HPDE6-E6E7 (cell line): ENCODE measurements around the gene CTU2.

Source experiments
- DNase-seq: peaks from one replicate; pipeline ENCODE4 v3.0.0; 2011; ENCODE audit warnings: missing footprints; ENCODE audit errors: extremely low spot score

The CTU2 gene

GRCh38 chr16:88697116-88697830, 9.0 kb upstream of the CTU2 start:
- DNase-seq, result no peak

GRCh38 chr16:88697831-88698615, 8.3 kb upstream of the CTU2 start:
- no peak for DNase-seq

- DNase-seq, result no peak
These were observed 7.7 kb upstream of the CTU2 start for GRCh38 chr16:88698646-88699045.

DNA sequence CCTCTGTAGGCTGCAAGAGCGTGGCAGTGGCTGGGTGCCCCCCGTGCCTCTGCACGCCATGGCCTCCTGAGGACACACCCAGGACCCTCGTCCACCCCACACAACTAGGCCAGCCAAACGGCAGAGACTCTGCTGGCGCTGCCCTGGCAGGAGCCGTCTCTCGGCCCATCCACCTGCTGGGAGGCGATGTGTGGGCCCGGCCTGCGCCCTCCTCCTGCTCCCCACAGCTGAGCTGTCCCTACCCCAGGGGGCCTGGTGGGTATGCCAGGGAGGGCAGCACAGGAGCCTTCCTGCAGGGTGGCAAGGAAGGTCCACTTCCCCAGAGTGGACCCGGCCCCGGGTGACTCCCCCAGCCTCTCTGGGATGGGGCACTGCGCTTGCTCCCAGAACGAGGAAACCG, 7.1 kb upstream of the CTU2 start:
- DNase-seq, result no peak

DNA sequence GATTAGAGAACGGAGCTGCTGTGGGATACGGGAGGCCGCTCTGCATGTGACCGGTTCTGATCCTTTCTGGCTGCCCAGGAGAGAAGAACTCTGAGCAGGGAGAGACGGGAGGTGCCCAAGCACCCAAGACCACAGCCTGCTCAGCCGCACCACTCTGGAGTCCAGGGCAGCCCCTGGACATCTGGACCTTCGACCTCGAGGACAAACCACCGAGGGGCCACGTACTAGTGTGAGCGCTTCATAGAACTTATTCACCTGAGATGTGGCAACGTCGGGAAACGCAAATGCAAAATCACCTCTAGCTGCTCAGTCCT, 6.0 kb upstream of the CTU2 start:
- no peak for DNase-seq

GRCh38 chr16:88700636-88701482, 5.4 kb upstream of the CTU2 start:
- DNase-seq, result peak; percentile 88

DNA sequence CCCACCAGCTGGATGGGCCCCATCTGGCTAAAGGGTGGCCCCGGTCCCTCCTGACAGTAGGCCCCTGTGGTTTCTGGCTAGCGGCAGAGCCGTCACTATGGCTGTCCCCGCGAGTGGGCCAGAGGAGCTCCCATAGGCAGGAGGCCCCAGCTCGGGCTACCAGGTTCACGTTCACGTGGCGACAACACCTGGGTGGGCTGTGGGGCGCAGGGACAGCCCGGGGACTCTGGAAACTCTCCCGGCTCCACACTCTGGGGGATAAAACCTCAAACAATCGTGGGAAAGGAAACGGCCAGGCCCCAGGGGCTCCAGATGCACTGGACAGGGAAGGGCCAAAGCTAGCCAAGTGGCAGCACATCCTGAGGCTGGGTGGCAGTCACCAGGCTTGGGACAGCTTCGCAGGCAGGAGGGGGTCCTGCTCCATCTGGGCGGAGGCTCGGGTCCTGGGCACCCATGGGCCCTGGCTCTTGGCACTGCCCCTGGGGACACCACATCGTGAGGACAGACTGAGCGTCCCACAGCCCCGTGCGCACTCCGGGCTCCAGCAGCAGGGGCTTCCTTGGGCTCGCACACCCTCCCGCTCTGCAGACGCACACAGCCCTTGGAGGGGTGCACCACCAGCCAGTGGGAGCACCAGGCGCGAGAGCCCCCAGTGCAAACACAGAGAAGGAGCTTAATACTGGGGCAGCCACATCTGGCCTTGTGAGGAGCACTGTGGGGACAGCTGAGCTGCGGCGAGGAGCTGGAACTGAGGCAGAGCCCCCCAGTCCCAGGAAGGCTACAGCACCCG, 4.5 kb upstream of the CTU2 start:
- DNase-seq, result no peak

DNA sequence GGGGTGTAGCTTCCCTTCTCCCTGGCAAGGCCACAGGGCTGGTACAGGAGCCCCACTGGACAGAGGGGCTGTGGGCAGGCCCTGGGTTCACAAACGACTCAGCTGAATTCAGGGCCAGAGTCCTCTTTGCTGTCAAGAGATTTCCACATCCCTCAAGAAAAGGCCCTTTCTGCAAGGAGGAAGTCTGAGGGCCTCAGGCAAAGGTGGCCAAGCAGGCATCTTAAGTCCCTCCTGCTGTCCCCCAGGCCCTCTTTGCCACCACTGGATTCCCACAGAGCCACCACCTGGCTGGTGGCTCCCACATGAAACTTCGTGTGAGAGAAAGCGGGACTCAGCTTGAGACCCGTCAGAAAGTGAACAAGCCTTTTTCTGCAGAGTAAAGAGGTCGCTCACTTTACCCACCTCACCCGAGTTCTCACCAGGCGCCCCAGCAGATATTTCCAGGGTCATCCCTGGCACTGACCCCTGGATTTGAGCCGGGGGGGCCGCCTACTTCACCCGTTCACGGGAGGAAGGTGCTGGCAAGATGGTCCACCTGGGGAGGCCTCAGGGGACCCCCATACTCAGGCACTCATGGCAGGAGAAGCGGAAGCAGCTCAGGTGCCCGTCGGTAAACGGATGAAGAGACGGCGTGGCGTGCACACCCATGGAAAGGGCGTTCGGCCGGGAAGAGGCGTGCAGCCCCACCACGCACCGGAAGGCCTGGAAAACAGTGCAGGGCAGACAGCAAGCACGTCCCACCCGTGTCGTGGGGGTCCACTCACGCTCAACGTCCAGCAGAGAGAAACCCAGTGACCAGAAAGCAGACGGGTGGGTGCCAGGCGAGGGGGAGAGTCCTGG, 3.7 kb upstream of the CTU2 start:
- no peak for DNase-seq

DNA sequence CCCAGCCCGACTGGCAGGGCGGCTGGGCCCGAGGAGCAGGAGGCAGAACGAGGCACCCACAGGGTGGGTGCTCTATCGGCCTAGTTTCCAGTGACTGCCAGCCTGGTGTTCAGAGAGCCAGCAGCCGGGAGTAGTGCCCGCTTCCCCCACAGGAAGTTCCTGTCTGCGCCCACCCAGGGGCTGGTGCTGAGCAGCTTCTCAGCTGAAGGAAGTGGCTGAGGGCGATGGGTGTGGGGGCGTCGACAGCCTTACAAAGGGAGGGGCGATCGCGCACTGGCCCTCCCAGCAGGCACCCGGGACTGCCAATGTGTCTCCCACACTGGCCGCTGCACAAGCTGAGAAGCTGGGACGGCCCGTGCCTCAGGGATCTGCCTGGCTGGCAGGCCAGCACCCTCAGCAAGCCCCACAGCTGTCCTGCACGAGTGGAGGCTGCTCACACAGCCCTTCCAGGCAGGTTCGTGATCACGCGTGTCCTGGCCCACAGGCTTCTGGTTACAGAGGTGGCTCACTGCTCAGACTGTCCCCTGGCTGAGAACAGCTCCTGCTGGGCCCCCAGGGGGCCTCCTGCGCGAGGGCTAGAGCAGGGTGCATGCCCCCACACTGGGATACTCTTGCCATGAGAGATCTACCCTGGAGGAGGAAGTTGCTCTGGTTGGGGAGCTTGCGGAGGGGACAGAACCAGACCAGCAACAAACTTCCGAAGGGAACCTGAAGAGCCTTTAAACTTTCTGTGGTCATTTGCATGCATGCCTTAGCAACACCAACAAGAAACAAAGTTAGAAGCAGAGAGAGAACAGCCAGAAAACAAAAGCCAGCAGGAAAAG, 2.6 kb upstream of the CTU2 start:
- DNase-seq, result no peak

DNA sequence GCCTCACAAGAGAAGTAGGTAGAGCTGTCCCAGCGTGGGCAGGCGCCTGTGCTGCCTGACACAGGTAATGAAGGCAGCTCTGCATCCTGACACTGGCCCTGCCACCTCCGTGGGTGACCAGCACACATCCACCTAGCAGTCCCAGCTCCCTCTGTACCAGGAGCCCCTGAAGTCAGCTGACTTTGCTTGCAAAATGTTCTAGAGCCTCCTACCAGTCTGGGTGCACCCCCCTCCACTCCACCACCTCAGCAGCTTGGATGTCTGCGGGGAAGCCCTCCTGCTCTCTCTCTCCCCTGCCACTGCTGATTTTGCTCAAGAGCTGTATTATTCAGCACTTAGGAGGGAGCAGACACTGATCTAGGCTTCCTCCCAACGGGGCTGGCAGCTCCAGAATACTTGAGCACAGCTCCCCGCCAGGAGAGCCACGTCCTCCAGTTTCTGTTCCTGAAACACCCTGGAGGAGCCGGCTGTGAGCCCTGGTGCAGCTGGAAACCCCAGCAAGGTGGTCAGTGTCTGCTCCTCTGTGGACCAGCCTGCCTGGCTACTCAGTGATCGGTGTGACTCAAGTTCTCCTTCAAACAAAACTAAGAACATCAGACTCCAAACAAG, 1.1 kb upstream of the CTU2 start:
- DNase-seq, result peak; percentile 40

- DNase-seq, result peak; percentile 23
These were observed 488 bp upstream of the CTU2 start for GRCh38 chr16:88705801-88706228.

DNA sequence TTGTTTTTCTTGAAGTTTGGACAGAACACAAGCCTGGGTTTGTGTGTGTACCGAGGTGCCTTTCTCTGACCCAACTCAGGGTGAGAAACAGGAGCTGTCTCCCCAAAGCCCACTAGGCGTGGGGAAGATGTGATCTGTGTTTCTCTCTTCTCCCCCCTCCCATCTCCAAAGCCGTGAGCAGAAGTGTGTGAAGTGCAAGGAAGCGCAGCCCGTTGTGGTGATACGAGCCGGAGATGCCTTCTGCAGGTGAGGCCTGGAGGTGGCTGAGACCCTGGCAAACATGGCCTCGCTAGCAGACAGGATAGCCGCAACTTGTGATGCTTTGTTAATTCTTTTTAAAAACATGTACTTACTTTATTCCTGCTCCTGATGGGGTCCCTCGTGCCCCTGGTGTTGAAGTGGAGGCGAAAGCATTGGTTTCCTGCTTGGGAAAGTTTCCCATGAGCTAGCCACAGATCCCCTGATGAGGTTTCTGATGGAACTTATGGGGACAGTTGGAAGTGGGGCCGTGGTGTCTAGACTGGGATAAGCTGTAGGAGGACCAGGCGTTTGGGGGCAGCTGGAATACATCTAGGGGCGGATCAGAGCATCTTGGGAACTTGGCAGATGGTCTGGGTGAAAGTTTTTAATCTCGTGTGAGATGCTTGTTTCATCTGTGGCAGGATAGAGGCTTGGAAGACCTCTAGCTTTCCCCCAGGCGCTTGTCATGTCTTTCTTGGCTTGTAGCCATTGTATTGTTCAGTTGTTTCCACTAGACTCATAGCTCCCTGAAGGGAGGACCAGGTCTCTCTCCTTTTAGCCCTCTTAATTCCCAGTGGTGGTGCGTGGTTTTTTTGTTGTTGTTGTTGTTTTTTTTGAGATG, 893 bp downstream of the CTU2 start:
- DNase-seq, result no peak

GRCh38 chr16:88710556-88710955, 4.3 kb downstream of the CTU2 start:
- no peak for DNase-seq

DNA sequence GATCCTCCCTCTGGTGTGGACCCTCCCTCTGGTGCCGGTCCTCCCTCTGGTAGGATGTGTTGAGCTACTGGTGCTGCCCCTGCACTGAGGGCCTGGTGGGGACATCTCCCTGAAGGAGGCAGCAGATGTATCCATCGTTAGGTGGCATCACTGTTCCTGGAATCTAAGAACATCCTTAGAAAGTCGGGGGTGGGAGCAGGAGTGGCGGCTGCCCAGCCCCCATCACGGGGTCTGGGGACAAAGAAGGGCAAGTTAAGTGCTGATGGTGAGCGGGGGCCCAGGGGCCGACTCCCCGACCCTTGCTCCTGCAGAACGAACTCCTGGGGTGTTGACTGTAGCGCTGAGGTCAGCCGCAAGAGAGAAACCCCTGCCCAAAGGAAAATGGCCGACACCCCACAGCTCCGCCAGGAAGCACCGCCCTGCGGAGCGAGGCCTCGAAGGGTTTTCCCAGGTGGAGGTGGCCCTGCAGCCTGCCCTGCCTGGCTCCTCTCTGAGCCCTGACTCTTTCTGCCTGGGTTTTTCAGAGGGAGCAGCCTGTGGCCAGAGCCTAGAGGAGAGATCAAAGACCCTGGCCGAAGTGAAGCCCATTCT, 5.5 kb downstream of the CTU2 start:
- DNase-seq, result no peak

DNA sequence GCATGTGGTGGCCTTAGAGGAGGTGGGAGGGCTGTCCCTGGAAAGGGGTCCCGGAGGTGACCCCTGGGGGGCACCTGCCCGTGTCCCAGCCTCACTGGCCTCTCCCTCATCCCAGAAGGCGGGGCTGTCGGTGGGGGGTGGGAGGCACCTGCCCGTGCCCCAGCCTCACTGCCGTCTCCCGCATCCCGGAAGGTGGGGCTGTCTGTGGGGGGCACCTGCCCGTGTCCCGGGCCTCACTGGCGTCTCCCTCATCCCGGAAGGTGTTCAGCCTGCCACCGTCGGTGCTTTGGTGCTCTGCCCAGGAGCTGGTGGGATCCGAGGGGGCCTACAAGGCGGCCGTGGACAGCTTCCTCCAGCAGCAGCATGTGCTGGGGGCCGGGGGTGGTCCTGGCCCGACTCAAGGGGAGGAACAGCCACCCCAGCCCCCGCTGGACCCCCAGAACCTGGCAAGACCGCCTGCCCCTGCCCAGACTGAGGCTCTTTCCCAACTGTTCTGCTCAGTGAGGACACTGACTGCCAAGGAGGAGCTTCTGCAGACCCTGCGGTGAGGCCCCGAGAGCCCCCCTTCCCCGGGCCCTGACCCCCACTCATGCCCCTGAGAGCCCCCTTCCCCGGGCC, 6.2 kb downstream of the CTU2 start:
- no peak for DNase-seq

- DNase-seq, result no peak
These were observed 6.8 kb downstream of the CTU2 start for GRCh38 chr16:88713054-88713453.

GRCh38 chr16:88713568-88714419, 7.5 kb downstream of the CTU2 start:
- DNase-seq, result no peak
